GM04503 (cell line): Measurements from ENCODE around the gene PNPLA3.
A peak's percentile ranks its signal among the peaks of the same experiment; 100 is the strongest.
"Not testable (repeated sequence)": the region's sequence is repeated elsewhere in the genome, so short reads cannot be mapped to it uniquely, and the experiment has no call there.

Source experiments
- DNase-seq: peaks from one replicate; pipeline ENCODE4 v3.0.0-alpha.2; 2012; ENCODE audit warnings: low read depth

Gene PNPLA3

DNA sequence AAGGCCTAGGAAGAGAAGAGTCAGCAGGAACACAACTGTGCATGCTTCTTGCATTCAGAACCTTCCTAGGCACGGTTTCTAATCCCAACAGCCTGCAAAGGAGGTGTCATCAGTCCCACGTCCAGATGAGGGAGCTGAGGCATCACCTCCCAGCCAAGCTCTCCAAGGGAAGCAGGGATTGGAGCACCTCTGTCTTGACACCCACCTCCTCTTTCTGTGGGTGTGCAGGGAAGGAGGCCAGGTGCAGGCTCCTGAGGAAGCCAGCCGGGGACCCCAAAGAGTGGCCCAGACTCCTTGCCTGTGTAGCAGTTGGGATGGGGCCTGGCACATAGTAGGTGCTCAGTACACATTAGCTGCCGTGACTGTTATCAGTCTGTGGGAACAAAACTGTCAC is 33.7 kb upstream of the PNPLA3 start:
- DNase-seq = no peak

DNA sequence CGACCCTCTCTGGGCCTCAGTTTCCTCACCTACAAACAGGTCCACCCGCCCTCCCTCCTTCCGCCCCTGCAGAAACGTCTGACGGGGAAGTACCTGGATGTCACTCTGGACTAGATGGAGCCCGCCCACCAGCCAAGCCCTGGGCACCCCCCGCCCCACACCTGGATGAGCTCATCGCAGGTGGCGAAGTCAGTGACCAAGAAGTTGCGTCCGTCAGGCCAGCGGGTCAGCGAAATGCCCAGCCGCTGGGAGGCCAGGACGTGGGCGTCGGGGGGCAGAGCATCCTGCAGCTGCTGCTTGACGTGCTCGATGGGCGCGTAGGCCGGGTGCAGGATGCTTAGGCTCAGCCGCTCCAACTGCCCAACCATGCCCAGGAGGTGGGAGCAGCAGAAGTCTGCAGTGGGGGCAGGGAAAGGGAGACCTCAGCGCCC is 32.7 kb upstream of the PNPLA3 start:
- DNase-seq = no peak

DNA sequence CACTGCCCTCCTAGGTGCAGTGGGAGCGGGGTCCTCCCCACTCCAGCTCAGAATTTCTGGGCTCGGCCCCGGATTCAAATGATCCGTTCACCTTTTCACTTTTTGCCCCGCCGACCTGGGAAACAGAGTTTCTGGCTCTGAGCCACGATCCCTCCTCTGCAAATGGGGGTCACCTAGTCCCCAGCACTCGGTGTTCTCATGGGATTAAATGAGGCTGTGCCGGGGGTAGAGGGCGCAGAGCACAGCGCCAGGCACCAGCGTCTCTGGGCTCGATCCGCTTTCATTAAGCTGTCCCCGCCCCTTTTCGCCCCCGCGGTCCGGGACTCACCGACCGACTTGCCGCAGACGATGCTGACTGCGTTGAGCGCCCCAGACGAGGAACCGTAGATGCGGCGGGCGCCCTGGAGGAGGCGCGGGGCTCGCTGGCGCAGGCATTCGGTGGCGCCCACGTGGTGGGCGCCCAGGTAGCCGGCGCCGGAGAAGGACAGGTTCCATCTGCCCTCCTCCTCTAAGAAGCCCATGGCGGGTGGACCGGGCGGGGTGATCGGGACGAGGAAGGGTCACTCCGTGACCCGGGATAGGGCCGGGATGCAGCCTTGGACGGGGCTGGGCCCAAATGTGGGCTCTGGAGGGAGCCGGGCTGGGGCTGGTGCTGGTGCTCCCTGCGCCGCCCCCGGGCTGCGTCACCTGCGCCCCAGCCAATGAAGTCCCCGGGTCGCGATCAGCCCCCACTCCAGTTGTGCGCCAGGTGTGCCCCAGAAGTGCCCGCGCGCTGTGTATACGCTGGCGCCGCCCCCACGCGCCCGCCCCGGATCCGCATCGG is 32.0 kb upstream of the PNPLA3 start, which contains the start of gene PNPLA5:
Gene PNPLA5, minus strand, starts transcription at position 654 of the 823 bp plus-strand sequence. Its CDS starts 133 bp downstream, at position 521.
- DNase-seq = no peak

DNA sequence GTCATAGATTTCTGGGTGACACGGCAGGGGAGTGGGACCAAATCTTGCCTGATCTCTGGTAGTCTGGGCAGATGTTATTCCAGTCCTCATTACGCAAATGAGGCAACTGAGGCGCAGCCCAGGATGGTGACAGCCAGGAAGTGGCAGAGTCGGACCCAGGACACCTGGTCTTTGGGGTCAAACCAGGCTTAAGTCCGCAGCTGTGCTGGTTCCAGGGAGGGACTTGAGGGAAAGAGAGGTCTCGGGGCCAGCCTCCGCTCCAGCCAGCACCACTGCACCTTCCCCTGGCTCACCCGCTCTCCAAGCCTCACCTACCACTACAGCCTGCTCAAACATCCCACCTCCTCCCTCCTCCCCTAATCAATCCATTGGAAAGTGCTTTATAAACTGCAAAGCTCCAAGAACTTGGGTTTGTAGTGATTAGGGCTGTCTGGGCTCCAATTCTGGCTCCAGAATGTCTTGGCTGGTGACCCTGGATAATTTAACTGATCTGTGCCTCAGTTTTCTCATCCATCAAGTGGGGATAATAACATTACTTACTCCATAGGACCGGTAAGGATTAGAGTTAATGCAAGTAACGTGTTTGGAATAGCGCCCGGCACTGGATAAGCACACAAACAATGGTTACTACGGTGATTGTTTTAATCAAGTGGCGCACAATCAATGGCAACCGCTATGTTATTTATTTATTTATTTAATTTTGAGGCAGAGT is 31.3 kb upstream of the PNPLA3 start:
- no peak for DNase-seq

DNA sequence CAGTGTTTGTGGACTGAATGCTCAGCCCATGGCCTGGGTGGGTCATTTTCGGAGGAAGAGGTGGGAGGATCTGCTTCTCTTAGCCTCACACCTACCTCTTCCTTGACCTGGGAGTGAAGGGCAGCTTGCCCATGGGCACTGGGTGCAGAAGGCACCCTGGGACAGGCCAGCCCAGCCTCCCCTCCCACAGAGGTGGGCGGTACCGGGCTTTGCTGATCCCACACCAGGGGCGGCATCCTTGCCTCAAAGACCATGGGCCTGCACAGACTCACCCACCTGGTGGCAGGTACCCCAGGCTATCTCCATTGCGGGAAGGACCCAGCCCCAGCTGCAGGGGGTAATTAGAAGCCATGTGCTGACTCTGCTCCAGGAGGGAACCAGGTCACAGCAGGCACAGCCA is 30.3 kb upstream of the PNPLA3 start:
- DNase-seq = no peak

DNA sequence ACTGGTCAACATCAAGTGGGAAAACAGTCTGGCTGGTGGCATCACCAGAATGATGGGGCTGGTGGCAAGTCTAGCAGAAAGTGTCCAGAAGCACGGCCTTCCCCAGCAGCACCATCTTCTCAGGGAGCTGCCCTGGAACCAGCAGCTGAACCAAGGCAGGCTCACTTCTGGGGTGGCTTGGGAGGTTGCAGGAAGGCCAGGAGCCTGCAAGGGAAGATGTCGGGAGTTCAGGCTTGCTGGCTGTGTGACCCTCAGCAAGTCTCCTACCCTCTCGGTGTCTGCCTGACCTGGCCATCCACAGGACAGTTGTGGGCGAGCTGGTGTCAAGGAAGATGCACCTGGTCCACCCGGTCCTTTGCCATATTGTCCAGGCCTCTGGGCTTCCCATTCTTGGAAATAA is 29.5 kb upstream of the PNPLA3 start:
- DNase-seq = no peak

DNA sequence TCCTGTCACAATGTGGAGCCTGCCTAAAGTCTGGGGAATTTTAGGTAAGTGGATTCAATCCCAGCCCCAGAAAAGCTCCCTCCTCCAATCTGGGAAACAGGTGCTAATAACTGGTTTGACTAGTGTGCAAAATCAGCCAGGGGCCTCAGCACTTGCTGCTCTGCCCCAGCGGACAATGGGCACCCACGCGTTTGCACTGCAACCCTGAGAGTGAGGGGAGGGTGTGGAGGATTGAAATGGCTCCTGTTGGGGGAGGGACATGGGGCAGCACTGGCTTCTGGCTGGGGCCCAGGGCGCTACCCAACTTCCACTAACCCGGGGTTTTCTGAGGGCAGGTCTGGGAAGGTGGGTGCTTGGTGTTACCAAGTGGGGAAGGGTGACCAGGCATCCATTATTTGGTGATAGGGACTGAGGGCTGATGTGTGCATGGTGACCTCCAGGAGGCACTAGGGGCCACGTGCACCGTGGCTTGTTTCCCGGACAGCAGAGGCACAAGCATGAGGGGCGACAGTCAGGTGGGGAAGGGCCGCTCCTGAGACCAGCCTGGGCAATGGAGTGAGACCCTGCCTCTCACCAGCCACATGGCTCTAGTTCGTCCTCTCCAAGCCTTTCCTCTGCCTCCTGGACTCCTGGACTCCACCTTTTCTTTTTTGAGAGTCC is 27.5 kb upstream of the PNPLA3 start:
- DNase-seq = no peak

DNA sequence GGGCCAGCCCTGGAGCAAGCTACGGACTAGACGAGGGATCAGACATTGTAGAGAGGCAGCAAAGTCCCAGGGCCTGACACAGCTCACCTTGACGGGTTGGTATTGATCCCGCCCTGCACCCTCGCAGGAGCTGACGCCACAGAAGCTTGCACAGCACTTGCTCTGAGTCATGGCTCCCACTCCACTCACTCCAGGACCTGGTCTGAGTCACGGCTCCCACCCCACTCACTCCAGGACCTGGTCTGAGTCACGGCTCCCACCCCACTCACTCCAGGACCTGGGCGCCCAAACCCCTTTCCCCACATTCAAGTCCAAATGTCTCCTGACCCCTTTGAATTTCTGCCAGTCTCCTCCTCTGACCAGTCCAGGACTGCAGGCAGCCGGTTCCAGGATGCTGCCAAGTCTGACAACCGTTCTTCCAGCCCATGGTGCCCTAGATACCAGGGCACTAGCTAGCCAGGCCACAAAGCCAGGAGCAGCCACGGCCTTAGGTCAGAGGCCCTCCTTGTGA is 25.8 kb upstream of the PNPLA3 start:
- no peak for DNase-seq

DNA sequence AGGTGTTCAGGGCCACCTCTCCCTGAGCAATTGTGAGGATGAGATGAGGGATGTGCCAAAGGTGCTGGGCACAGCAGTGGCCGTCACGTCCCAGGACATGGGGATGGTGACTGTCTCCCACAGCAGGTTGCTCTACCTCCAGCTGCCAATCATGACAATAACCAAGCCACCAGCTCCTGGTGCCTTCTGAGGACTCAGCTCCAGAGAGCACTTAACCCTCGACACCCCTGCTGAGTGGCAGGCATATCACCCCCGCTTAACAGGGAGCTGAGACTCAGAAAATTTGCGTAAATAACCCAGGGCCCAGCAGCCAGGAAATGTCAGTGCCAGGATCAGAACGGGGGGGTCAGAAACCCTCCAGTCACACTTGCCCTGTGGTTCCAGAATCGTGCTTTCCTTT is 23.4 kb upstream of the PNPLA3 start:
- DNase-seq = no peak

DNA sequence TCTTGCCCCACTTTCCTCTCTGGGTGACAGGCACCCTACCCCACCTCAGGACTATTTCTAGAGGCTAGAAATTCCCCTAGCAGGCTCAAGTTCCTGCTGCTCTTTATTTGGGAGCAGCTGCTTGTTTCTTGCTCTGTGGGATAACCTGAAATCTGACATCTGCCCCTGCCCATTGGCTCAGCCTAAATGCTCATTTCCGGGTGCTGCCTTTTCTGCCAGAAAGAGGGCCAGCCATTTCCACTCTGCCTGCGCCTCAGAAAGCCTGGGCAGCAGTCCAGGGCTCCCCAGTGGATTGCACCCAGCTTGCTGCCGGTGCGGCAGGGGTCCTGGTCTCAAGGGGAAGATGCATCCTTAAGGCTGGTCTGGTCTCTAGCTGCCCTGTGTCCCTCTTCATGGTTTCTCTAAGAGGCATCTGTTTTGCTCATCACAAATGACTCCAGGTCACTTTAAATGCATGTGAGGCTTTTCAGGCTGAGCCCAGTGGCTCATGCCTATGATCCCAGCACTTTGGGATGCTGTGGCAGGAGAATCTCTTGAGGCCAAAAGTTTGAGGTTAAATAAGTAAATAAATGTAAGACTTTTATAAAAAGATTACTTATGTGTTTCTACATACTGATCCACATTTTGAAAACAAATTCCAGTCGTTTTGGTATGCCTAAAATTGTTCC is 21.5 kb upstream of the PNPLA3 start:
- peak; percentile 75 for DNase-seq

DNA sequence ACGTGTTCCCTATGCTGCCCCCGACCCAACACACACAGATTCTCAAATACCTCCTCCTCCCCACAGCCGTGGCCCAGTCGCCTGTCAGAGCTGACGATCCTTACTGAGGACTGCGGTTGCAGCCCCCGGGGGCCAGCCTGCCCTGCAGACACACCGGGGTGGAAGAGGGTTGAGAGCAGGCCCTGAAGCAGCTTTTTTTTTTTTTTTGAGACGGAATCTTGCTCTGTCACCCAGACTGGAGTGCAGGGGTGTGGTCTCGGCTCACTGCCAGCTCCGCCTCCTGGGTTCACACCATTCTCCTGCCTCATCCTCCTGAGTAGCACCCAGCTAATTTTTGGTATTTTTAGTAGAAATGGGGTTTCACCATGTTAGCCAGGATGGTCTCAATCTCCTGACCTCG is 20.6 kb upstream of the PNPLA3 start:
- DNase-seq = not testable (repeated sequence)

DNA sequence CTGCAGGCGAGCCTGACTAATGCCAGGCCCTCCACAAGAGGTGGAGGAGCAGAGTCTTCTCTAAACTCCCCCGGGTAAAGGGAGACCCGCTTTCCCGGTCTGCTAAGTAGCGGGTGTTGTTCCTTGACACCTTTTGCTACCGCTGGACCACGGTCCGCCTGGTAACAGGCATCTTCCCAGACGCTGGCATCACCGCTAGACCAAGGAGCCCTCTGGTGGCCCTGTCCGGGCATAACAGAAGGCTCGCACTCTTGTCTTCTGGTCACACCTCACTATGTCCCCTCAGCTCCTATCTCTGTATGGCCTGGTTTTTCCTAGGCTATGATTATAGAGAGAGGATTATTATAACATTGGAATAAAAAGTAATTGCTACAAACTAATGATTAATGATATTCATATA is 19.2 kb upstream of the PNPLA3 start:
- not testable (repeated sequence) for DNase-seq

DNA sequence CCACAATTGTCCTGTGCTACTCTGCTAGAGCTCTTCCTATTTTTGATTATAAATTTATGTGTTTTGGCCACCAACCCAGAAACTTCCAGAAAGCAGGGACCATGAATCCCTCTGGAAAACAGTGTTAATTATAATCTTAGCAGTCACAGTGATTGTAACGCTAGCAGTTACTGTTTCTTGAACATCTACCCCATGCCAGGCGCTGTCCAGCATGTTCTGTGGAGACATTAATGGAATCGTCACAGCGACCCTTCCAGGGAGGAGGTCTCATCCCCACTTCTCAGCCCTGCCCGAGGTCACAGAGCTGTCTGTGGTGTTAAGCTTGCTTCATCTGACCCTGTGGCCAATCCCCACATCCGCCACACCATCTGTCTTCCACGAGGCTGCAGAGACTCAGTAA is 17.9 kb upstream of the PNPLA3 start:
- DNase-seq = no peak

DNA sequence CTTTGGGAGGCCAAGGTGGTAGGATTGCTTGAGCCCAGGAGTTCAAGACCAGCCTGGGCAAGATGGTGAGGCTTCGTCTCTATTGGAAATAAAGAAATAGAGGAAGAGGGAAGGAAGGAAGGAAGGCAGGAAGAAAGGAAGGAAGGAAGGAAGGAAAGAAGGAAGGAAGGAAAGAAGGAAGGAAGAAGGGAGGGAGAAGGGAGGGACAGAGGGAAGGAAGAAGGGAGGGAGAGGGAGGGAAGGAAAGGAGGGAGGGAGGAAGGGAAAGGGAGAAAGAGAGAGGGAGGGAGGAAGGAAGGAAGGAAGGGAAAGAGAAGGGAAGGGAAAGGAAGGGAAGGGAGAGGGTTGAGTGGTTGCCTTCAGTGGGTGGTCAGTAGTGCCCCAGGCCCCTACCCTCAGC is 13.9 kb upstream of the PNPLA3 start:
- DNase-seq = no peak

DNA sequence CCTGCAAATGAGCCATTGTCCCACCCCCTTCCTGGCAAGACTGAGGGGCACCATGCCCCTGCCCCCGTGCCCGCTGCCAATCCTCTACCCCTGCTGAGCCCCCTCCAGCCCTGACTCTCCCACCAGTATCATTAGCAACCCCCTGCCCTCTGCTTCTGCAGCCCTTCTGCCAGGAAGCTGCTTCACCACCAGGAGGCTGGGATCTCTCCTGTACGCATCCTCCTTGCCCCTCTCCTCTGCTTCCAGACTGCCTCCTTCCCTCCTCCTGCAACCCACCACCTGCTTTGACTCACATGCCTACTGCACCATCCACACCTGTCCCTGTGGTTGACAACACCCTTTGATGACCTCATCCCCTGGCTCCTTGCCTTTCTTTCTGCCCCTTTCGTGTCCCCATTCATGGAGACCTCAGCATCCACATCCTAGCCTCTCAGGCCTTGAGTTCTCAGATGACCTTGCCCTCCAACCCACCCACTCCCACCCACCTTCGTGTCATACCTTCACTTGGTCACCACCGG is 13.4 kb upstream of the PNPLA3 start:
- DNase-seq = no peak

DNA sequence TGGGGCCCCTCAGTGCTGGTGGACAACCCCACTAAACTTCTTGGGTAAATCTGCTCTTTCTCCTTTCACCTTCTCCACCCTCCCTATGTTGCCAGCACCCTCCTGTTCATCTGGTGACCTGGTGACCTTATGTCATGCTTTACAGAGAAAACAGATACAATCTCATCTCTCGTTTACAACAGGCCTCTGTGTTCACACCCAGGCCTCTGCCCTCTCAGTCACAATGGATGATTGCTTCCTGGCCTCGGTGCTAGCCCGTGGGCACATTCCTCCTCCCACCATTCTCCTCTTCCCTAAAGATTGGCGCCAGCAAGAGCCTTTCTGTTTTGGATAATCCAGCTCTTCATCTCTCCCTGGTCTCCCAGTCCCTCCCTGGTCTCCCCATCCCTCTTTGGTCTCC is 12.3 kb upstream of the PNPLA3 start:
- no peak for DNase-seq

DNA sequence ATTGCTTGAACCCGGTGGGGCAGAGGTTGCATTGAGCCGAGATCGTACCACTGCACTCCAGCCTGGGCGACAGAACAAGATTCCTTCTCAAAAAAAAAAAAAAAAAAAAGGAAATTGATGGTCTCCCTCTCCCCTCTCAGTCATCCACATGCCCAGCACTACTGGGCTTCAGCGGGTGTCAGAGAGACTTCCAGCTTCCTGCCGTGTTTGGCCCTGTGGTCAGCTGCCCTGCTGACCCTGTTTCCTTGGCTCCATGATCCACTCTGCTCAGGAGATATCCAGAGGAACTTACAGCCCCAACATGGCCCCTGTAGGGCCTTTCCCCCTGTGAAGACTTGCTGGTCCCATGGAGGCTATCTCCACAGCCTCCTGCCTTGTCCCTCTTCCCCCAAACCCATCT is 6.1 kb upstream of the PNPLA3 start:
- no peak for DNase-seq

DNA sequence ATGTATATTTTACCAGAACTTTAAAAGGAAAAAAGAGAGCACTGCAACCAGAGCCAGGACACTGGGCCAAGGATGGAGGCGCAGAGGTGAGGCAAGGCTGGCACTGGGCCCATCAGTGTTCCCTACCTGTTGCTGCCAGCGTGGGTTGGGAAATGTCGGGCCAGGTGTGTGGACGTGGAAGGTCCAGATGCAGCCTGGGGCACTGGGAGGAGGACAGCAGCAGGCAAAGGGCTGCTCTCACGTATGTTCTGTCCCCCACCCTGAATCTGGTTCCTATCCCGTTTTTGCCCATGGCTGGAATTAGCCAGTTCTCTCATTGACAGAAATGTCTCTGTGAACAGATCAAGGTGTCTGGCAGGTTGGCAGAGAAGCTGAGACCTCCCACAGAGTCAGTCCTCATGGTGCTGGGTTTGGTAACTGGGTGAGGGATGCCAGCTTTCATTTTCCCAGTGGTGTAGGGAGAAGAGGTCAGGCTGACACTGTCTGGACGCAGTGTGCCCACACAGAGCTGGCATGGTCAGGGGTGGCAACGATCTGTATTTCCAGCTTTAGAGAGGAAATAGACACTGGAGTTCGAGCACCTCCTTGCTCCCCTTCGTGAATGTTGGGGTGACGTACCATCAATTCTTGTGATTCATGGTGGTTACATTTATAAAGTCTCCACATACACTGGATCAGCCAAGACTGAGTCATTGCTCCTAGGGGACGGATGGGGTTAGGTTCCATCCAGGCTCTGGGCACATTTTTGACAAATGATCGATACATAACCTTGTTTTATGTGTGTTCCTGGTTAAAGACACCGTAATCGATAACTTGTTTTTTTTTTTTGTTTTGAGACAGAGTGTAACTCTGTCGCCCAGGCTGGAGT is 4.3 kb upstream of the PNPLA3 start:
- no peak for DNase-seq

DNA sequence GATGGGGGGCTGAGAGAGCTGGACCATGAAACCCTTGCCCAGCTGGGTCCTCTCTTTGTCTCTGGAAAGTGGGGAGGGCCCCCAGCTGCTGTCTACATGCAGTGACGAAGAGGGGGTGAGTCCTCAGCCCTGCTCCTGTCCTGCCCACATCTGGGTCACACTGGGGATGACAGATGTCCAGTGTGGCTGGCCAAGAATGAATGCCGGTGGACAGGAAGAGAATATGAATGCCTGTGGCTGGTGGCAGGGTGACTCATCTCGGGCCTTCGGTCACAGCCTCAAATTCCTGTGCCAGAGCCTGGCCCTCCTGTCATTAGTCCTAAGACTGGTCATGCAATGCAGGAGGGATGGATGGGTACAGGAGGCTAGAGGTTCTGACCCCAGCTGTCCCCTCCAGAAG is 2.2 kb upstream of the PNPLA3 start:
- DNase-seq = peak; percentile 71

DNA sequence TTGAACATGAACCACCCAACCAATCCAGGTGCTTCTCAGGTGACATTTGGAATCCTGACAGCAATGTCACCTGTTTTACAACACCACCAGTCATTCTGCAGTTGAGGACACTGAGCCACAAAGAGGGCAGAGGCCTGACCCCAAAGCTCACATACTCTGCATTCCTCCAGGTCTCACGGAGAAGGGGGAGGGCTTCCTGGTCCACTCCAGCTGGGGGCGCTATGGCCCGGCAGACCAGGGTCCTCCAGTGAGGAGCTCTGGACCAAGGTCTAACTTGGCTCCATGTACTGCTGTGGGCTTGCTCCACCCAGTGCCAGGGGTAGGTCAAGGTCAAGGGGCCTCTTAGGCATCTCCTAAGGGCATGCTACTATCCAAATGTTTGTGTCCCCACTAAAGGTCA is 1.5 kb upstream of the PNPLA3 start:
- DNase-seq = no peak

DNA sequence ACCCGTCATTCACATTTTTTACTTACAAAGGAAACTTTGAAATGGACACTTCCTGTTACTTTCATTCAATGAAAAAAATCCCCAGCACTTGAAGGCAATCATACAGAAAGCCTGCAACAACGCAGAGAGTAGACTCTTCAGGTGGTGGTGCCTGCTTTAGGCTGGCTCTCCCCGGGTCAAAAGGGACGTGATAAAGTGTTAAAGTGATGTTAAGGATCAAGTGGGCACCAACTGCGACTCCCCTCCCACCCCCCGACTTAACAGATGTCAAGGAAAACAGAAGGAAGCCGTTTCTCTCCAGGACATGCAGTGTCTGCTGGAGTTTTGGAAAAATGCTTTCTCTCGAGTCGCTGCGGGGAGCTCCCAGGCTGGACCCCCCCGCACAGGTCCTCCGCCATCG is 414 bp upstream of the PNPLA3 start:
- no peak for DNase-seq
